ELR (cell line): ENCODE measurements around the gene PLB1.
A peak's percentile ranks its signal among the peaks of the same experiment; 100 is the strongest.

Source experiments
- DNase-seq: peaks from one replicate; pipeline ENCODE4 v3.0.0-alpha.2; 2015; ENCODE audit warnings: low read depth

The PLB1 gene

DNA sequence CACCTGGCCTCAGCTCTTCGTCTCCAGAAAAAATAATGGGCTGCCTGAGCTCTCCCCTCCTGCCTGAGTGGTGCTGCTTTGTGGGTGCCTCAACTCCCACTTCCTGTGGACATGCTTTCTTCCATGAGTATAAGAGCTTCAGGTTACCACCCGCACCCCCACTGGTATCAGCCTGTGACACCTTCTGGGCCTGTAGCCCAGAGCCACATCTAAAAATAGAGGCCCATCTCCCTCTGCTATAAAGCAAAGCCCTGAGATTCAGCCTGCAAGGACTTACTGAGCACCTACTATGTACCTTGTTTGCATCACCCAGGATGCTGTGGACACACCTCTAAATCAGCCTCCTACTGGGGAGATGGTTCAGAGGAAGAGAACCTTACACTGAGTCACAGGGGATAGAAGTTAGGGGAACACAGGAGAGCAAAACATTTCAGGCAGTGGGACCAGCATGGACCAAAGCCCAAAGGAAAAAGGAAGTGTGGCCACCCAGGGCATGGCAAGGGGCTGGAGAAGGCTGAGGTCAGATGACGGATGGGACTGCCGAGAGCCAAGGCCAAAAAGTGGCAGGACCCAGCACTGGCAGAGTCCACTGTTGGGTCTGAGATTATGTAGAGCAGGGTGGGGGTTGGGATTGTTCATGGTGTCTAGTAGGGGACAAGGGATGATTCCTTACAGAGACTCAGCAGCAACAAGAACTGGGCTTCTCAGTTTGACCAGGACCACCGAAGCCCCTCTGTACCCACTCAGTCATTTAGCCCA, 132.0 kb downstream of the PLB1 start:
- DNase-seq: no peak

GRCh38 chr2:28628506-28628905, 132.6 kb downstream of the PLB1 start:
- DNase-seq: no peak

DNA sequence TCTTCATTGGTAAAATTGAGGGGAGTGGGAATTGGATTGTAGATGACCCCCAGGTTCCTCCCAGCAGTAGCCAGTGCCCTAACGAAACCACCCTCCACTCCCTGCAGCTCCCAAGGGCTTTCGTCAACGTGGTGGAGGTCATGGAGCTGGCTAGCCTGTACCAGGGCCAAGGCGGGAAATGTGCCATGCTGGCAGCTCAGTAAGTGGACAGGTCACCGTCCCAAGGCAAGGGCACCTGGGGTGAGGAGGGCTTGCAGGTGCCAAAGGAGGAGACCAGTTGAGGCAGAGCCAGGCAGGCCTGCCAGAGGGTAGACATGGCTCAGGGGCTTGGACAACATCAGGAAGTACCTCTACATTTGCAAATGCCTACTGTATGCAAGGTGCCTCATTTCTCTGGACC, 133.1 kb downstream of the PLB1 start:
- no peak for DNase-seq

DNA sequence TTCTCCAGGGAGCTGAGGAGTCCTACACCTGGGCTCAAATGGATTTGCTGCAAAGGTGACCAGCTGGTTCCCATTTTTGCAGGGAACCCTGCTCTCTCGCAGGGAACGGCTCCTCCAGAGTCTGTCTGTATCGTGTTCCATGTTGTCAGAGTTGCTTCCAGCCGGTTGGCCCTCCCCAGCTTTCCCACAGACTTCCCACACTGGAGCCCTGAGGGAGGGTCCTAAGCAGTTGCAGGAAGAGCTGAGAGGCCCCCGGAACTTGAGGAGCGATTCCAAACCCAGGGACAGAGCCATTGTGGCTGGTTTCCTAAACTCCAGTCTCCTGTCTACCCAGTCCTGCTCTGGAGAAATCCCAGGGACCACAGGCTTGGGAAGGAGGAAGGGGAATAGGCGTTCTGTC, 134.1 kb downstream of the PLB1 start:
- no peak for DNase-seq

- DNase-seq: no peak
Measured at GRCh38 chr2:28630341-28630740, 134.5 kb downstream of the PLB1 start.

DNA sequence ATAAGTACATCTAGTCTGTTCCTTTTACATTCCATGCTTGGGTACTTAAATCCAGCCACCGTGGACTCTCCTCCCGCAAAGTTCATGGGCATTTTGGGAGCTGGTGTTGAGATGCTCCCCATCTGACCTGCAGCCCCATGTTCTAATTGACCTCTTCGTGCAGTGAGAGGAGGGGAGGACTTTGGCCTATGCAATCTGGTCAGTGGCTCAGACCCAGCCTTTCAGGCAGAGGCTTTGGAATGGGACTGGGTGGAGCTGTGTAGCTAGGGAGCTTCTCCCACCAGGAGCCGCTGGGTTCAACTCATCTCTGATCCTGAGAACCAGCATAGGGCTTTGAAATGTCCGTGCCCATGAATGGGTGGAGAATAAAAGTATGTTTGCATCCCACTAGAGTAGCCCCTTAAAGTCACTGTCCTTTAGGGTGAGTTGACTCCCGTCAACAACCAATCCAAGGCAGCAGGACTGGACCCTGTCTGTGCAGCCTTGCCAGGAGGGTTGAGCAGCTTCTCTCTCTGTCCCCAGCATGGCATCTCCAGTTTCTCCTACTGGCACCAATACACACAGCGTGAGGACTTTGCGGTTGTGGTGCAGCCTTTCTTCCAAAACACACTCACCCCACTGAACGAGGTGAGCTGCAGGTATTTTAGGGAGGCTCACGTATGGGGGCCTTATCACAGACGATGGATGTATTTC, 135.8 kb downstream of the PLB1 start:
- no peak for DNase-seq

DNA sequence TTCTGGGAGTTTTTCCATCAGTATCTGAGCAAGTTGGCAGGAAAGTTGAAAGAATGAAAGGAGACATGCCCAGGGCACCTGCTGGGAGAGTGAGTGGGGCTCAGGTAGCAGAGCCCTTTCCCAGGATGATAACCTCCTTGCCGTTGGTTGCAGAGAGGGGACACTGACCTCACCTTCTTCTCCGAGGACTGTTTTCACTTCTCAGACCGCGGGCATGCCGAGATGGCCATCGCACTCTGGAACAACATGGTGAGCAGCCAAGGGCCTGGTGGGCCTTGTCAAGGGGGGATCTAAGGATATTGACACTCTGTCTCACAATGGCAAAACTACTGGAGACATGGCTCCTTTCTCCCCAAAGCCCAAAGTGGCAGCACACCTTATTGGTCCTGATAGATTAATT, 136.9 kb downstream of the PLB1 start:
- no peak for DNase-seq

DNA sequence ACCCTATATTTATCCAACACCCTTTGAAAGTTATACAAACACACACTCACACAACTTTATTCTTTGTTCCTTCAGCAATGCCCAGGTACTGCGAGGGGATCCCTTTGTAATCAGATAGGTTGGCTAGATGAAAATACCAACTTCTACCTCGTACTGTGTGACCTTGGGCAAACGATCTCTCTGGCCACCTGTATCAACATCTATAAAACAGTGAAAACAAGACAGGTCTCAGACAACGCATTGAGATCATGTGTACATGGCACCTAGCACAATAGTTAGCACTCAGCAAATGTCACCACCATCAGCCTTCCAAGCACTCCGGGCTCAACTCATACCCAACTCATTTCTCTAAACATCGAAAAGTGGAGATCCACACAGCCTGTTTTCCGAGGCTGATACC, 137.3 kb downstream of the PLB1 start:
- no peak for DNase-seq

DNA sequence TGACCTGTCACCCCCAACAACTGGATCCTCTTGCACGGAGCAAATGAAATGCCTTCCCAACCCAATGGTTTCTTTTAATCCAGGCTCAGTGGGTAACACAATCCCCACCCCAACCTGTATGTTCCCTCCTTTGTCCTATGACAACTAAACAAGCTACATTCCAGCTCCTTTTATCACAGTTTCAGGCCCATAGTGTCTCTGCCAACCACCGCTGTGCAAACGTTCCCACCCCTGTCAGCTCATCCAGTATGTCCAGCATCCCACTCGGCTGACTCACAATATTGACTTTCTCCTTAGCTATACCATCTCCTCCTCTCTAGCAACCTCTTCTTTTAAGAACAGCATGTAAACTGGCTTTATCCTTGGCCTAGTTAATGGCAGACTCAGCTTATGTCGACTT, 137.9 kb downstream of the PLB1 start:
- DNase-seq: peak; percentile 61

DNA sequence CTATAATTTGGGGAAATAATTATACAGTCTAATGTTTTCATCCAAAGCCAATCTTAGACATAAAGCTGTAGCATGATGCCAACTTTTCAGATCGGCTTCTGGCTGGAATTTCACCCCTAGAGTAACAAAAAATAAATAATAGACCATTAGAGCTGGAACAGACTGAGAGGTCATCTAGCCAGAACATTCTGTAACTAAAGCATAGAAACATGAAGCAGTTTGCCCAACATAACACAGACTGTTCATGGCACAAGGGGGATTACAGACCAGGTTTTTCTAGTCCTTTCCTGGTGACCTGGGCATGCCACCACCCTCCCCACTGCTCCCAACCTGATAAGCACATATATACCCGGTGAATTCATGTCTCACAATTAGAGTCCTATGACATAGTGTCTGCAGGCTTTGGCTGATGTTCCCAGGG, 139.3 kb downstream of the PLB1 start:
- no peak for DNase-seq

DNA sequence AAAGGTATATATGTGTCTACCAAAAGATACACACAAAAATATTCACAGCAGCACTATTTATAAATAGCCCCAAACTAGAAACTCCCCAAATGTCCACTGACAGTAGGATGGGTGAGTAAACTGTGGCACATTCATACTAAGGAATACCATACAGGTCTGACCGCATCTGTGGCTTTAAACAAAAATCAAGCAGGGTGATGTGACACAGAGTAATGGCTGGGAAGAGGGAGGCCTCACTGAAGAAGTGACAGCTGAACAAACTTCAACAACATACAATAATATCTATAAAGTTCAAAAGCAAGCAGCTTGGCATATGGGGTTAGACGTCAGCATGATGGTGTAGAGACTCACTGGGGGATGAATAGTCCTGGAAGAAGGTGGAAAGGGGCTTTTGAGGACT, 140.6 kb downstream of the PLB1 start:
- no peak for DNase-seq

DNA sequence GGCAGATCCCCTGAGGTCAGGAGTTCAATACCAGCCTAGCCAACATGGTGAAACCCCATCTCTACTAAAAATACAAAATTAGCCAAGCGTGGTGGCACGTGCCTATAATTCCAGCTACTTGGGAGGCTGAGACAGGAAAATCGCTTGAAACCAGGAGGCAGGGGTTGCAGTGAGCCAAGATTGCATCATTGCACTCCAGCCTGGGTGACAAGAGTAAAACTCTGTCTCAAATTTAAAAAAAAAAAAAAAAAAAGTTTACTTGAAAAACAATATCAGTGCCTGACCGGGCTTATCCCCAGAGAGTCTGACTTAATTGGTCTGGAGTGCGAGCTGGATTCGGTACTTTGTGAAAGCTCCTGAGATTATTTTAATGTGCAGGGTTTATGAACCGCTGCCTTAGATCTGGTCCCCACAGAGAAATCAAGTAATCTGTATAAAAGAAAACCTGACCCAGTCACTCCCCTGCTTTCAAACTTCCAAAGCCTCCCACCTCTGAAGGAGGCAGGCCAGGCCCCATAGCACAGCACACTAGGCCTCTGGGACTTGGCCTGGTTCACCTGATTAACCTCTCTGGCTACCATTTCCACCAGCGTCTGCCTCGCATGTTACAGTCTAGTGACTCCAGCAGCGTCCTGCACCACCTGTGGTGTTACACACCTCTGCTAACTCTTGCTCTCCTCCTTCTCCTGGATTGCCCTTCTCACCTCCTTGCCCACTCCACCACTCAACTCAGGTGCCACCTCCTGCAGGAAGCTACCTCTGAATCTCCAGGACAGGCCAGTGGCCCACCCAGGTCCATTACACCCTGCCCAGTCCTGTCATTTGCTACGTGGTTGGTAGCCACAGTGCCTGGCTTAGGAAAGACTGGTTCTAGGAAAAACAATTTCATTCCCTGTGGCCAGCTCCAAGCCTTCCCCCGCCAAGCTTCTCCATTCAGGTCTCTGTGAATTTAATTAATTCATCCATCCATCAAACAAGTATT, 141.5 kb downstream of the PLB1 start:
- no peak for DNase-seq

DNA sequence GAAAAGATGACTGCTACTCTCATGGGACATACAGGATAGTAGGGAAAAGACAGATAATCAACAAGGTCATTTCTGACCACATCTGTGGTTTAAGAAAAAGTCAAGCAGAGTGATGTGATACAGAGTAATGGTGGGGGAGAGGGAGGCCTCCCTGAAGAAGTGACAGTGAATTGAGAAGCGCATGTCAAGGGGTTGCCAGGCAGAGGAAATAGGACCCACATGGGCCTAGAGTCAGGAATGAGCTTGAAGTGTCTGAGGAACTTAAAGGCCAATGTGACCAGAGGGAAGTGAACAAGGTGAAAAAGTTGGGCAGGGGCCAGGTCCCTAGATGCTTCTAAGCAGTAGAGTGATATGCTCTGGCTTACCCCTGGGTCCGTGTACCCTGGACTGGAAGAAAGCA, 142.2 kb downstream of the PLB1 start:
- no peak for DNase-seq

DNA sequence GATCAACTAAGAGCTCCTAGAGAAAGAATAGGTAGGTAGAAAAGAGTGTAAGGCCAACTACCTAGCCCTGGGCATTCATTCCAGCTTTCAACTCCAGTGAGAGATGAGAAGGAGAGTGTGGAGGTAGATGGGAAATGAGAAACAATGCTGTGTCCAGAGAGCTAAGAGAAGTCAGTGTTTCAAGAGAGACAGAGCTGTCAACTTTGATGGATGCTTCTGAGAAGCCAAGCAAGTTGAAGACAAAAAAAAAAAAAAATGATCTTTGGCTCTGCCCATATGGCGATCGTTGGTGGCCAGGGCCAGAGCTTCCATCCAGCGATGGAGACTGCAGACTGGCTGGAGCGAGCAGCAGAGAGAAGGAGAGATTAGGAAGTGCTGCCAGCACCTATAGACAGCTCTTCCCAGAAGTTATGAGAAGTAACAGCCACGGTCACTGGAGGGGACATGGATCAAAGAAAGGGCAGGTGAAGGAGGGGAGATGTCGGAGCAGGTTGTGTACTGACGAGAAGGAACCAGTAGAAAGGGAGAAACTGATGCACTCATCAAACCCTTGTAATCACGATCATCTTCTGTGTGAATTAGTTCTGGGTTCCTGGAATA, 143.3 kb downstream of the PLB1 start:
- no peak for DNase-seq

- DNase-seq: no peak
Measured at GRCh38 chr2:28639836-28640235, 144.0 kb downstream of the PLB1 start.

DNA sequence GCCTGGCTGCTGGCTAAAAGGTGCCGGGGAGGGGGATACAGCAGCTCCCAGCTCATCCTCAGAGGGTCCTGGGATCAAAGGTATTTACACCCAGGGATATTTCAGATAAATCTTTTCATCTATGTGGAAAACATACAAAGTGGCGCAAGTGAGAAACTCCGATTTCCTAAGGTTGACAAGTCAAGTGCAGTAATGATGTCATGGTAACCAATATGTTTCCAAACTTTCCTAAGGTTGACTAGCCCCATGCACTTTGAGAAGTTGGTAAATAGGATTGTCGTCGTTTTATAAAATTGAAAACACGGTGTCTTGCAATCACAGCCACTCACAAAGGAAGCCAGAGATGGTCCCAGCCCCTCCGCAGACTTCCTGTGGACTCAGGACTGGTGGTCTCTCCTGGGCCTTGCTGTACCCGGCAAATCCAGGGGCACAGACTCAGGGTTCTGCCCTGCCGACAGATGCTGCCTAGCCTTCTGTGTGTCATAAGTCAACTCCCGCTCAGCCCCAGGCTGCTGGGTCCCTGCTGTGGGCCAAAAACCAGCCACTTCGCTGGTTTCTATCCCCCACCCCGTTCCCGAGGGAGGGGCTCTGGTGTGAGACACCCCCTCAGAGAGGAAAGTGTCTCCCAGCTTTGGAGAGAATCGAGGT, 144.5 kb downstream of the PLB1 start:
- no peak for DNase-seq

DNA sequence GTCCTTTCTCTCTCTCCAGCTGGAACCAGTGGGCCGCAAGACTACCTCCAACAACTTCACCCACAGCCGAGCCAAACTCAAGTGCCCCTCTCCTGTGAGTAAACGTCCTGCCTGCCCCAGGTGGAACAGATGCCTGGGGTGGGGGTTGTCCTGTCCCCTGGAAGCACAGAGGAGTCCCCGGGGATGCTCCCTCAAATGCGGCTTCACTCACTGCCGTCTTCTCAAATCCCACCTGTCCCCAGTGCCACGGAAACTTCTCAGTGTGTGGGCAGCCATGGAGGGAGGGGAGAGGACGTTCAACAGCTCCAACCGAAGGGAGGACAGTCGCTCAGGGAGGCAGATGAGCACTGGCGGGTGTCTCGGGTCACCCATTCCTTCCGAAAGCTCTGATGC, 145.0 kb downstream of the PLB1 start:
- DNase-seq: no peak

DNA sequence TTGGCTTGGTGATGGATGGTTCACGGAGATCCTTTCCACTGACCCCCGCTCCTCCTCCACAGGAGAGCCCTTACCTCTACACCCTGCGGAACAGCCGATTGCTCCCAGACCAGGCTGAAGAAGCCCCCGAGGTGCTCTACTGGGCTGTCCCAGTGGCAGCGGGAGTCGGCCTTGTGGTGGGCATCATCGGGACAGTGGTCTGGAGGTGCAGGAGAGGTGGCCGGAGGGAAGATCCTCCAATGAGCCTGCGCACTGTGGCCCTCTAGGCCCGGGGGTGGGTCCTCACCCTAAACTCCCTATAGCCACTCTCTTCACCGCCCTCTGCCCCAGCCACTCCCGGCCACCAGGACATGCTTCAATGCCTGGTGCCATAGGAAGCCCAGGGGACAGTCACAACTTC, 146.9 kb downstream of the PLB1 start:
- no peak for DNase-seq

DNA sequence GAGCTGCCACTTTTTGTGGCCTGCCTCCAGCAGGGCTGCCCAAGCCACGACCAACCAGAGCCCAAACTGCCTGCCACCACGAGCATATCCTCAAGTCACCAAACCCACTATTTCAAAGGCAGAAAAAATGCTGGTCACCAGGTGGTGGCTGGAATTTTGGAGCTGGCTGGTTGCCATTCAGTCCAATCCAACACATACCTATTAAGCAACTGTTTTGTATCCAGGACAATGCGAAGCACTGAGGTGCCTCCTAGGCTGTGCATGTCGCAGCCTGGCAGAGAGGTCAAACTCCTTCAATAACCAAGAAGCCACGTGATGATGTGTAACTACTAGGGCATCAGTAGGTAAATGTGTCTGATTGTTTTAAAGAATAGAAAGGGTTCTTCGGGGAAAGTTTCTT, 147.5 kb downstream of the PLB1 start:
- no peak for DNase-seq

GRCh38 chr2:28643911-28644334, 148.1 kb downstream of the PLB1 start:
- DNase-seq: peak; percentile 89

DNA sequence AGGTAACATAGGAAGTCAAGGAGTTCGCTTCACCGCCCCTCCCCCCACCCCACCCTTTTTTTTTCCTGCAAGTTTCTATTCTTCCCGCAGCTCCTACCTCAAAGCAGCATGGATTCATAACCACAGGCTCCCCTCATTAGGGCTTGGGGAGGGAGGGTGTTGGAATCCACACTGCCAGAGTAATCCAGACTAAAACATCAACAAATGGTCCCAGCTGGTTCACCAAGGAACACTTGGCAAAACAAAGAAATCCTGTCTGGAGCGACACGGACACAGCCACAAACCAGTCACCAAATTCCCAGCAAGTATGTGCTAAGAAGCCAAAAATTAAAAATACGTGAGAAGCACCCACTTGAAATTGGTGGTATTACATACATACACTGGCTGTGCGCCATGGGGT, 148.9 kb downstream of the PLB1 start:
- no peak for DNase-seq

GRCh38 chr2:28645553-28645952, 149.7 kb downstream of the PLB1 start:
- DNase-seq: no peak
